H9 (cell line): ENCODE results near the gene PNPLA8. TPM values are rescaled to one million over a fixed set of nuclear protein-coding genes. Genes with fewer than 3 reads are reported as not detected.

Source experiments
- DNase-seq: peaks from one replicate; pipeline ENCODE4 v3.0.0-alpha.2; 2017
- H2AFZ ChIP-seq: one replicate; pipeline ENCODE4 v1.6.1; 2013; ENCODE audit warnings: mild to moderate bottlenecking, low read length, control low read depth, moderate library complexity
- H2AK5ac ChIP-seq: 2 replicates; pipeline ENCODE4 v1.6.1; 2013; ENCODE audit warnings: low read length, control low read depth, mixed read lengths; ENCODE audit not compliant: insufficient read length
- H2BK120ac ChIP-seq: one replicate; pipeline ENCODE4 v1.6.1; 2013; ENCODE audit warnings: low read depth, mild to moderate bottlenecking, low read length, control low read depth, inconsistent platforms; ENCODE audit not compliant: poor library complexity, severe bottlenecking
- H2BK12ac ChIP-seq: 2 replicates; pipeline ENCODE4 v1.6.1; 2013; ENCODE audit warnings: low read length, control low read depth, mixed read lengths, low read depth; ENCODE audit not compliant: insufficient read length
- H2BK15ac ChIP-seq: 2 replicates; pipeline ENCODE4 v1.6.1; 2013; ENCODE audit warnings: low read depth, low read length, control low read depth
- H2BK20ac ChIP-seq: one replicate; pipeline ENCODE4 v1.6.1; 2013; ENCODE audit warnings: low read depth, mild to moderate bottlenecking, low read length, control low read depth, inconsistent platforms; ENCODE audit not compliant: poor library complexity, severe bottlenecking
- H2BK5ac ChIP-seq: 2 replicates; pipeline ENCODE4 v1.6.1; 2013; ENCODE audit warnings: low read length, control low read depth, mixed read lengths; ENCODE audit not compliant: insufficient read length
- H3K14ac ChIP-seq: 2 replicates; pipeline ENCODE4 v1.6.1; 2013; ENCODE audit warnings: low read length, control low read depth; ENCODE audit not compliant: insufficient read depth
- H3K18ac ChIP-seq: 2 replicates; pipeline ENCODE4 v1.6.1; 2013; ENCODE audit warnings: low read depth, mild to moderate bottlenecking, mixed read lengths, low read length, control low read depth; ENCODE audit not compliant: insufficient read length
- H3K23ac ChIP-seq: 2 replicates; pipeline ENCODE4 v1.6.1; 2013; ENCODE audit warnings: low read length, control low read depth, mixed read lengths, low read depth; ENCODE audit not compliant: insufficient read length
- H3K23me2 ChIP-seq: 2 replicates; pipeline ENCODE4 v1.6.1; 2013; ENCODE audit warnings: low read depth, mild to moderate bottlenecking, mixed read lengths, low read length, control low read depth; ENCODE audit not compliant: insufficient read length, poor library complexity, severe bottlenecking
- H3K27ac ChIP-seq: 2 replicates; pipeline ENCODE4 v1.5.1; 2013; ENCODE audit warnings: low read length, control low read depth, mixed read lengths, low read depth; ENCODE audit not compliant: insufficient read length
- H3K27me3 ChIP-seq: 2 replicates; pipeline ENCODE4 v1.6.1; 2013; ENCODE audit warnings: low read length, control low read depth, inconsistent platforms; ENCODE audit not compliant: insufficient read depth
- H3K4ac ChIP-seq: 2 replicates; pipeline ENCODE4 v1.6.1; 2013; ENCODE audit warnings: low read depth, mild to moderate bottlenecking, control low read depth, inconsistent platforms, low read length, moderate library complexity
- H3K4me1 ChIP-seq: 2 replicates; pipeline ENCODE4 v1.6.1; 2013; ENCODE audit warnings: low read length, control low read depth, inconsistent platforms; ENCODE audit not compliant: insufficient read depth
- H3K4me2 ChIP-seq: 2 replicates; pipeline ENCODE4 v1.6.1; 2013; ENCODE audit warnings: low read length, control low read depth, mixed read lengths; ENCODE audit not compliant: insufficient read length, insufficient read depth
- H3K56ac ChIP-seq: 2 replicates; pipeline ENCODE4 v1.6.1; 2013; ENCODE audit warnings: low read depth, mild to moderate bottlenecking, mixed read lengths, low read length, control low read depth; ENCODE audit not compliant: insufficient read length
- H3K79me1 ChIP-seq: 2 replicates; pipeline ENCODE4 v1.6.1; 2013; ENCODE audit warnings: low read depth, mild to moderate bottlenecking, moderate library complexity, low read length, control low read depth, inconsistent platforms; ENCODE audit not compliant: insufficient read depth, poor library complexity, severe bottlenecking
- H3K79me2 ChIP-seq: 2 replicates; pipeline ENCODE4 v1.6.1; 2013; ENCODE audit warnings: low read length, control low read depth, inconsistent platforms; ENCODE audit not compliant: insufficient read depth
- H3K9ac ChIP-seq: 2 replicates; pipeline ENCODE4 v1.6.1; 2013; ENCODE audit warnings: low read length, control low read depth, mixed read lengths; ENCODE audit not compliant: insufficient read length; ENCODE audit errors: extremely low read depth
- H3K9me3 ChIP-seq: one replicate; pipeline ENCODE4 v1.6.1; 2013; ENCODE audit warnings: low read depth, low read length, inconsistent platforms; ENCODE audit not compliant: control insufficient read depth
- H3T11ph ChIP-seq: one replicate; pipeline ENCODE4 v1.6.1; 2013; ENCODE audit warnings: mild to moderate bottlenecking, low read length, control low read depth, inconsistent platforms
- H4K20me1 ChIP-seq: one replicate; pipeline ENCODE4 v1.6.1; 2013; ENCODE audit not compliant: control insufficient read depth, insufficient read length, insufficient read depth
- H4K5ac ChIP-seq: 2 replicates; pipeline ENCODE4 v1.6.1; 2013; ENCODE audit warnings: low read depth, mild to moderate bottlenecking, mixed read lengths, low read length, control low read depth; ENCODE audit not compliant: insufficient read length
- H4K8ac ChIP-seq: replicated peaks from 2 replicates; pipeline ENCODE4 v1.6.1; 2013; ENCODE audit warnings: low read length, control low read depth, mixed read lengths, low read depth; ENCODE audit not compliant: insufficient read length
- H4K91ac ChIP-seq: 2 replicates; pipeline ENCODE4 v1.6.1; 2013; ENCODE audit warnings: low read depth, mild to moderate bottlenecking, moderate library complexity, mixed read lengths, low read length, control low read depth; ENCODE audit not compliant: insufficient read length
- H3K27ac Mint-ChIP-seq, 3 experiments: 2 replicates in 2 of 3; 3 replicates in 1 of 3; pipeline ENCODE4 v1.8.0; 2020 to 2021; ENCODE audit warnings: mixed read lengths in 3 of 3, mild to moderate bottlenecking in 1 of 3, moderate library complexity in 1 of 3
- H3K27me3 Mint-ChIP-seq: 2 replicates; pipeline ENCODE4 v1.8.0; 2021; ENCODE audit warnings: low read depth, mild to moderate bottlenecking, moderate library complexity, mixed read lengths
- H3K36me3 Mint-ChIP-seq, 3 experiments: 2 replicates in 2 of 3; 3 replicates in 1 of 3; pipeline ENCODE4 v1.8.0; 2020 to 2021; ENCODE audit warnings: low read depth in 3 of 3, mixed read lengths in 3 of 3; ENCODE audit not compliant: insufficient read depth in 1 of 3
- H3K4me1 Mint-ChIP-seq, 2 experiments: 2 replicates each; pipeline ENCODE4 v1.8.0; 2020; ENCODE audit warnings: mixed read lengths in 2 of 2
- H3K4me3 Mint-ChIP-seq, 2 experiments: 2 replicates in 1 of 2; 3 replicates in 1 of 2; pipeline ENCODE4 v1.8.0; 2020 to 2021; ENCODE audit warnings: mild to moderate bottlenecking in 2 of 2, mixed read lengths in 2 of 2, moderate library complexity in 1 of 2
- H3K9me3 Mint-ChIP-seq, 2 experiments: 2 replicates in 1 of 2; 3 replicates in 1 of 2; pipeline ENCODE4 v1.8.0; 2020; ENCODE audit warnings: mild to moderate bottlenecking in 2 of 2, mixed read lengths in 2 of 2, moderate library complexity in 1 of 2
- total RNA-seq: library from RNA; stranded (reverse); gene quantifications from 2 replicates; pipeline ENCODE4 v1.2.1, GENCODE V29; 2021
- TF ChIP-seq, protein P1 (sequence below): fragments of 200-600 bp; sonication (generic); conservative IDR thresholded peaks from 3 replicates; pipeline ENCODE4 v1.8.0; 2021; ENCODE audit warnings: antibody characterized with exemption, mild to moderate bottlenecking

The PNPLA8 gene
- total RNA-seq, 1 experiment from 2014 or later, result 11.7 TPM

DNA sequence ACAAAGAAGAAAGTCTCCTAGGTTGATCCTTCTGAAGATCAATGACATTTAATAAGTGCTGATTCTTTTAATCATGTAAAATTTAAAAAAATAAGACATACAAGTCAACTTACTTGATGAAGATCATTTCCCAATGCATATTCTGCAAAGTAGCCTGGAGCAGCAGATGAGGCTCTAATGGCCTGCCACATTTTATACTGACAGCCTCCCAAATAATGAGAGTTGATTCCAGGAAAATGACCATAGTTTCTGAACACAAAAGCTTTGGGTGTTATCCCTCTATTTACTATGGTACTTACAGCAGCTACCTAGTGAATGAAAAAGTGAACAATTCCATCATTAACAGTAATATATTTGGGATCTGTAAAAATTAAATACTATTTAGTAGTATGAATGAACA lies 38.3 kb downstream of the PNPLA8 start:
- 0 out of 7 replicates have a peak, but pooled peaks cover 0 to 2% (median 0%) of the 10 kb centered on the region in 3 experiments for H3K36me3 Mint-ChIP-seq
- Histone ChIP-seq H3K27ac (no peak overlapping the region), H3K27me3 (no peaks in the 10 kb centered on the region), H3K4me2 (no peak overlapping the region), H2BK15ac (no peak overlapping the region), H3K4me1 (no peaks in the 10 kb centered on the region), H2BK12ac (no peak overlapping the region), H3K79me1 (no peaks in the 10 kb centered on the region), H2BK120ac (no peak overlapping the region), H3K23ac (no peak overlapping the region), H3T11ph (no peak overlapping the region), H2BK5ac (no peak overlapping the region), H3K18ac (no peak overlapping the region), H3K14ac (no peak overlapping the region), H3K23me2 (no peaks in the 10 kb centered on the region), H2AFZ (no peak overlapping the region), H4K5ac (no peak overlapping the region), H3K79me2 (no peaks in the 10 kb centered on the region), H3K9me3 (no peaks in the 10 kb centered on the region), H3K4ac (no peak overlapping the region), H4K20me1 (no peaks in the 10 kb centered on the region), H3K56ac (no peak overlapping the region), H2BK20ac (no peak overlapping the region), H4K91ac (no peak overlapping the region), H4K8ac (no peak overlapping the region), H3K9ac (no peak overlapping the region), H2AK5ac (no peak overlapping the region)
- DNase-seq, result no peak
- H3K4me3 Mint-ChIP-seq, result no peak overlapping the region
- H3K27ac Mint-ChIP-seq, result no peak overlapping the region
- H3K27me3 Mint-ChIP-seq, result no peaks in the 10 kb centered on the region
- H3K9me3 Mint-ChIP-seq, result no peaks in the 10 kb centered on the region
- no peaks in the 10 kb centered on the region for H3K4me1 Mint-ChIP-seq
- TF ChIP-seq, protein P1, sequence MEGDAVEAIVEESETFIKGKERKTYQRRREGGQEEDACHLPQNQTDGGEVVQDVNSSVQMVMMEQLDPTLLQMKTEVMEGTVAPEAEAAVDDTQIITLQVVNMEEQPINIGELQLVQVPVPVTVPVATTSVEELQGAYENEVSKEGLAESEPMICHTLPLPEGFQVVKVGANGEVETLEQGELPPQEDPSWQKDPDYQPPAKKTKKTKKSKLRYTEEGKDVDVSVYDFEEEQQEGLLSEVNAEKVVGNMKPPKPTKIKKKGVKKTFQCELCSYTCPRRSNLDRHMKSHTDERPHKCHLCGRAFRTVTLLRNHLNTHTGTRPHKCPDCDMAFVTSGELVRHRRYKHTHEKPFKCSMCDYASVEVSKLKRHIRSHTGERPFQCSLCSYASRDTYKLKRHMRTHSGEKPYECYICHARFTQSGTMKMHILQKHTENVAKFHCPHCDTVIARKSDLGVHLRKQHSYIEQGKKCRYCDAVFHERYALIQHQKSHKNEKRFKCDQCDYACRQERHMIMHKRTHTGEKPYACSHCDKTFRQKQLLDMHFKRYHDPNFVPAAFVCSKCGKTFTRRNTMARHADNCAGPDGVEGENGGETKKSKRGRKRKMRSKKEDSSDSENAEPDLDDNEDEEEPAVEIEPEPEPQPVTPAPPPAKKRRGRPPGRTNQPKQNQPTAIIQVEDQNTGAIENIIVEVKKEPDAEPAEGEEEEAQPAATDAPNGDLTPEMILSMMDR, result no peak
